ENCODE measurements around the gene COL28A1.

The COL28A1 gene

DNA sequence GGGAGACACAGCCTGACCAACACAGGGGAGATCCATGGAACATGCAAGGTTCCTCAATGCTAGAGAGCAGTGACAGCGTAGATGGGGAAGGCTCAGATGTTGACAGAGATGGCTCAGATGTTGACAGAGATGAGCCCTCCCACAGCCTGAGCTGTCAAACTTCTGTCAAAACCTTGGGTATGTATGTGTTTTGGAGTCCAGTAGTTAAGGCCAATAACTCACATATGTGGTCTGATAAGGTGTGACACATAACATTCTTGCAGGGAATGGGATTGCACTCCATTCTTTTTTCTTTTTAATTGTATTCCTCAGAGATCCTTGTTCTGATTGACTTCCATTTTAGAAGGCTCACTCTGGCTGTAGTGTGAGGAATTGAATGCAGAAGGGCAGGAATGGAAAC, 217.1 kb downstream of the COL28A1 start (continued):
- no peak for TF ChIP-seq ZSCAN23 (tag by site-specific recombination; IDR thresholded peaks at IDR 0.05)
- no peak for TF ChIP-seq ZNF391 (tag by site-specific recombination; IDR thresholded peaks at IDR 0.05; ENCODE audit: borderline replicate concordance, low read depth)
- TF ChIP-seq, protein P1, sequence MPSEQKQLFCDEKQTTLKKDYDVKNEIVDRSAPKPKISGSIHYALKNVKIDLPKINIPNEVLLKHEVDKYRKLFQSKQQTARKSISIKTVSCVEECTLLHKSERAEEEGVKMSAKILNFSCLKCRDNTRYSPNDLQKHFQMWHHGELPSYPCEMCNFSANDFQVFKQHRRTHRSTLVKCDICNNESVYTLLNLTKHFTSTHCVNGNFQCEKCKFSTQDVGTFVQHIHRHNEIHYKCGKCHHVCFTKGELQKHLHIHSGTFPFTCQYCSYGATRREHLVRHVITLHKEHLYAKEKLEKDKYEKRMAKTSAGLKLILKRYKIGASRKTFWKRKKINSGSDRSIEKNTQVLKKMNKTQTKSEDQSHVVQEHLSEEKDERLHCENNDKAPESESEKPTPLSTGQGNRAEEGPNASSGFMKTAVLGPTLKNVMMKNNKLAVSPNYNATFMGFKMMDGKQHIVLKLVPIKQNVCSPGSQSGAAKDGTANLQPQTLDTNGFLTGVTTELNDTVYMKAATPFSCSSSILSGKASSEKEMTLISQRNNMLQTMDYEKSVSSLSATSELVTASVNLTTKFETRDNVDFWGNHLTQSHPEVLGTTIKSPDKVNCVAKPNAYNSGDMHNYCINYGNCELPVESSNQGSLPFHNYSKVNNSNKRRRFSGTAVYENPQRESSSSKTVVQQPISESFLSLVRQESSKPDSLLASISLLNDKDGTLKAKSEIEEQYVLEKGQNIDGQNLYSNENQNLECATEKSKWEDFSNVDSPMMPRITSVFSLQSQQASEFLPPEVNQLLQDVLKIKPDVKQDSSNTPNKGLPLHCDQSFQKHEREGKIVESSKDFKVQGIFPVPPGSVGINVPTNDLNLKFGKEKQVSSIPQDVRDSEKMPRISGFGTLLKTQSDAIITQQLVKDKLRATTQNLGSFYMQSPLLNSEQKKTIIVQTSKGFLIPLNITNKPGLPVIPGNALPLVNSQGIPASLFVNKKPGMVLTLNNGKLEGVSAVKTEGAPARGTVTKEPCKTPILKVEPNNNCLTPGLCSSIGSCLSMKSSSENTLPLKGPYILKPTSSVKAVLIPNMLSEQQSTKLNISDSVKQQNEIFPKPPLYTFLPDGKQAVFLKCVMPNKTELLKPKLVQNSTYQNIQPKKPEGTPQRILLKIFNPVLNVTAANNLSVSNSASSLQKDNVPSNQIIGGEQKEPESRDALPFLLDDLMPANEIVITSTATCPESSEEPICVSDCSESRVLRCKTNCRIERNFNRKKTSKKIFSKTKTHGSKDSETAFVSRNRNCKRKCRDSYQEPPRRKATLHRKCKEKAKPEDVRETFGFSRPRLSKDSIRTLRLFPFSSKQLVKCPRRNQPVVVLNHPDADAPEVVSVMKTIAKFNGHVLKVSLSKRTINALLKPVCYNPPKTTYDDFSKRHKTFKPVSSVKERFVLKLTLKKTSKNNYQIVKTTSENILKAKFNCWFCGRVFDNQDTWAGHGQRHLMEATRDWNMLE (tag by site-specific recombination; conservative IDR thresholded peaks at IDR 0.05; ENCODE audit: low read depth), result no peak
- TF ChIP-seq OVOL3 (tag by site-specific recombination; IDR thresholded peaks at IDR 0.05), result no peak
- no peak for TF ChIP-seq ZNF473 (tag by site-specific recombination; IDR thresholded peaks at IDR 0.05)

DNA sequence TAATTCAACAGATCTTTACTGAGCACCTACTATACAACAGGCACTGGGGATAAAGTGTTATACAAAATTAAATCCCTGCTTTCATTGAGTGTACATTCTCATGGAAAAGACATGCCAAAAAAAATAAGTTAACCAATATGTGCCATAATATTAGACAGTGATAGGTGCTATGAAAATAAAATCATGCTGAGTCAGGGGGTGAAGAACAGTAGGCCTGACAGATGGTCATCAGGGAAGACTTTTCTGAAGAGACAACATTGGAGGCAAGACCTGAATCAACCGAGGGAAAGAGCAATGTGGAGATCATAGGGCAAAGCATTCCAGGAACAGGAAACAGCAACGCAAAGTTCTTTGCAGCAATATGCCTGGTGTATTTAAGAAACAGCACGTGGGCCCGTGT, 217.8 kb downstream of the COL28A1 start:
- H3K36me3 ChIP-seq (ENCODE audit: control insufficient read depth in 2 of 2, insufficient read depth in 1 of 2, low read length in 2 of 2), result no peaks in the 10 kb centered on the region
- H3K4me1 ChIP-seq (ENCODE audit: control insufficient read depth, insufficient read depth, low read length), result peaks cover under 1% of the 10 kb centered on the region; the same call in 1 of the 2 replicates
- no peak overlapping the region for H3K27ac ChIP-seq (ENCODE audit: extremely low read depth, low read depth, low read length)
- POLR2A ChIA-PET, result no interaction called here
- TF ChIP-seq ZNF24 (tag by site-specific recombination; IDR thresholded peaks at IDR 0.05) (no peak), KLF1 (tag by site-specific recombination; IDR thresholded peaks at IDR 0.05) (no peak), FEZF1 (tag by site-specific recombination; IDR thresholded peaks at IDR 0.05) (no peak), ZNF112 (tag by site-specific recombination; IDR thresholded peaks at IDR 0.05) (no peak), PRDM1 (tag by site-specific recombination; IDR thresholded peaks at IDR 0.05) (no peak), ZBTB20 (tag by site-specific recombination; IDR thresholded peaks at IDR 0.05) (no peak), ZIC2 (tag by site-specific recombination; IDR thresholded peaks at IDR 0.05) (no peak), ZNF10 (tag by site-specific recombination; IDR thresholded peaks at IDR 0.05) (no peak), KLF8 (tag by site-specific recombination; IDR thresholded peaks at IDR 0.05) (no peak), OSR2 (tag by site-specific recombination; IDR thresholded peaks at IDR 0.05) (no peak), ZFP37 (tag by site-specific recombination; IDR thresholded peaks at IDR 0.05) (no peak), EGR2 (tag by site-specific recombination; IDR thresholded peaks at IDR 0.05; ENCODE audit: low read depth) (no peak), ZNF16 (tag by site-specific recombination; IDR thresholded peaks at IDR 0.05; ENCODE audit: low read depth) (no peak), ZNF621 (tag by site-specific recombination; IDR thresholded peaks at IDR 0.05) (no peak), ZNF664 (tag by site-specific recombination; IDR thresholded peaks at IDR 0.05) (no peak)
- TF ChIP-seq, protein P2, sequence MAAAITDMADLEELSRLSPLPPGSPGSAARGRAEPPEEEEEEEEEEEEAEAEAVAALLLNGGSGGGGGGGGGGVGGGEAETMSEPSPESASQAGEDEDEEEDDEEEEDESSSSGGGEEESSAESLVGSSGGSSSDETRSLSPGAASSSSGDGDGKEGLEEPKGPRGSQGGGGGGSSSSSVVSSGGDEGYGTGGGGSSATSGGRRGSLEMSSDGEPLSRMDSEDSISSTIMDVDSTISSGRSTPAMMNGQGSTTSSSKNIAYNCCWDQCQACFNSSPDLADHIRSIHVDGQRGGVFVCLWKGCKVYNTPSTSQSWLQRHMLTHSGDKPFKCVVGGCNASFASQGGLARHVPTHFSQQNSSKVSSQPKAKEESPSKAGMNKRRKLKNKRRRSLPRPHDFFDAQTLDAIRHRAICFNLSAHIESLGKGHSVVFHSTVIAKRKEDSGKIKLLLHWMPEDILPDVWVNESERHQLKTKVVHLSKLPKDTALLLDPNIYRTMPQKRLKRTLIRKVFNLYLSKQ (tag by site-specific recombination; IDR thresholded peaks at IDR 0.05; ENCODE audit: borderline replicate concordance), result no peak
- TF ChIP-seq, protein P3, sequence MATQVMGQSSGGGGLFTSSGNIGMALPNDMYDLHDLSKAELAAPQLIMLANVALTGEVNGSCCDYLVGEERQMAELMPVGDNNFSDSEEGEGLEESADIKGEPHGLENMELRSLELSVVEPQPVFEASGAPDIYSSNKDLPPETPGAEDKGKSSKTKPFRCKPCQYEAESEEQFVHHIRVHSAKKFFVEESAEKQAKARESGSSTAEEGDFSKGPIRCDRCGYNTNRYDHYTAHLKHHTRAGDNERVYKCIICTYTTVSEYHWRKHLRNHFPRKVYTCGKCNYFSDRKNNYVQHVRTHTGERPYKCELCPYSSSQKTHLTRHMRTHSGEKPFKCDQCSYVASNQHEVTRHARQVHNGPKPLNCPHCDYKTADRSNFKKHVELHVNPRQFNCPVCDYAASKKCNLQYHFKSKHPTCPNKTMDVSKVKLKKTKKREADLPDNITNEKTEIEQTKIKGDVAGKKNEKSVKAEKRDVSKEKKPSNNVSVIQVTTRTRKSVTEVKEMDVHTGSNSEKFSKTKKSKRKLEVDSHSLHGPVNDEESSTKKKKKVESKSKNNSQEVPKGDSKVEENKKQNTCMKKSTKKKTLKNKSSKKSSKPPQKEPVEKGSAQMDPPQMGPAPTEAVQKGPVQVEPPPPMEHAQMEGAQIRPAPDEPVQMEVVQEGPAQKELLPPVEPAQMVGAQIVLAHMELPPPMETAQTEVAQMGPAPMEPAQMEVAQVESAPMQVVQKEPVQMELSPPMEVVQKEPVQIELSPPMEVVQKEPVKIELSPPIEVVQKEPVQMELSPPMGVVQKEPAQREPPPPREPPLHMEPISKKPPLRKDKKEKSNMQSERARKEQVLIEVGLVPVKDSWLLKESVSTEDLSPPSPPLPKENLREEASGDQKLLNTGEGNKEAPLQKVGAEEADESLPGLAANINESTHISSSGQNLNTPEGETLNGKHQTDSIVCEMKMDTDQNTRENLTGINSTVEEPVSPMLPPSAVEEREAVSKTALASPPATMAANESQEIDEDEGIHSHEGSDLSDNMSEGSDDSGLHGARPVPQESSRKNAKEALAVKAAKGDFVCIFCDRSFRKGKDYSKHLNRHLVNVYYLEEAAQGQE (tag by site-specific recombination; IDR thresholded peaks at IDR 0.05), result no peak
- TF ChIP-seq, protein P4, sequence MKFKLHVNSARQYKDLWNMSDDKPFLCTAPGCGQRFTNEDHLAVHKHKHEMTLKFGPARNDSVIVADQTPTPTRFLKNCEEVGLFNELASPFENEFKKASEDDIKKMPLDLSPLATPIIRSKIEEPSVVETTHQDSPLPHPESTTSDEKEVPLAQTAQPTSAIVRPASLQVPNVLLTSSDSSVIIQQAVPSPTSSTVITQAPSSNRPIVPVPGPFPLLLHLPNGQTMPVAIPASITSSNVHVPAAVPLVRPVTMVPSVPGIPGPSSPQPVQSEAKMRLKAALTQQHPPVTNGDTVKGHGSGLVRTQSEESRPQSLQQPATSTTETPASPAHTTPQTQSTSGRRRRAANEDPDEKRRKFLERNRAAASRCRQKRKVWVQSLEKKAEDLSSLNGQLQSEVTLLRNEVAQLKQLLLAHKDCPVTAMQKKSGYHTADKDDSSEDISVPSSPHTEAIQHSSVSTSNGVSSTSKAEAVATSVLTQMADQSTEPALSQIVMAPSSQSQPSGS (tag by site-specific recombination; IDR thresholded peaks at IDR 0.05; ENCODE audit: low read depth), result no peak
- CTCF ChIA-PET, result no interaction called here
- no peak overlapping the region for H3K4me3 ChIP-seq (ENCODE audit: low read depth, low read length)
- no peaks in the 10 kb centered on the region for H3K9me3 ChIP-seq (ENCODE audit: control insufficient read depth, insufficient read depth, low read depth, low read length)
